IPS-15b (cell line): Measurements from ENCODE around the gene SLC9A9.
"Not testable (repeated sequence)": the region's sequence is repeated elsewhere in the genome, so short reads cannot be mapped to it uniquely, and the experiment has no call there.

Experiments
- H3K27me3 ChIP-seq: one replicate; pipeline ENCODE4 v1.6.1; 2013; ENCODE audit warnings: low read length; ENCODE audit not compliant: control insufficient read depth, insufficient read depth
- H3K36me3 ChIP-seq: one replicate; pipeline ENCODE4 v1.6.1; 2013; ENCODE audit warnings: low read length; ENCODE audit not compliant: control insufficient read depth, insufficient read depth
- H3K4me1 ChIP-seq: one replicate; pipeline ENCODE4 v1.6.1; 2013; ENCODE audit warnings: mild to moderate bottlenecking, low read length; ENCODE audit not compliant: control insufficient read depth, insufficient read depth
- H3K4me3 ChIP-seq: one replicate; pipeline ENCODE4 v1.5.1; 2013; ENCODE audit warnings: low read depth, low read length
- H3K9ac ChIP-seq: one replicate; pipeline ENCODE4 v1.6.1; 2013; ENCODE audit warnings: low read depth, mild to moderate bottlenecking, low read length
- H3K9me3 ChIP-seq: one replicate; pipeline ENCODE4 v1.6.1; 2013; ENCODE audit warnings: mild to moderate bottlenecking, low read length; ENCODE audit not compliant: control insufficient read depth, insufficient read depth

Gene SLC9A9

DNA sequence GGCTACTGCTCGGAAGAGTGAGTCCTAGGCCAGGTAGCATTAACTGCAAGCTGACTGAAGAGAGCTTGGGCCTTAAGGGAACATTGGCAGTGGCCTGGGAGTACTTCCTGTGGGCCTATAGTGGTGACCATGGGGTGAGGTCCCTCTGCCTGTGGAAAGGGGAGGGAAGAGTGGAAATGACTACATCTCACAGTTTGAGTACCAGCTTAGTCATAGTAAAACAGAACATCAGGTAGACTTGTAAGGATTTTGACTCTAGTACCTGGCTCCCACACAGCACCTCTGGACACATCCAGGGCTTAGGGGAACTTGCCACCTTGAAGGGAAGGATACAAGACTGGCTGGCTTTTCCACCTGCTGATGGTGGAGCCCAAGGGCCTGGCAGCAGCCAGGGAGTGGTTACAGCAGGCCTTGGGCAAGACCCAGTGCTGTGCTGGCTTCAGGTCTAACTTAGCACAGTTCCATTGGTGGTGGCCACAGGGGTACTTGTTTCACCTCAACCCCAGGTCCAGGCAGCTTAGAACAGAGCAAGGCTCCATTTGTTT, 147.8 kb downstream of the SLC9A9 start:
- Histone ChIP-seq H3K4me1 (no peaks in the 10 kb centered on the region), H3K9me3 (no peaks in the 10 kb centered on the region), H3K36me3 (no peaks in the 10 kb centered on the region), H3K27me3 (no peaks in the 10 kb centered on the region), H3K9ac (no peak overlapping the region), H3K4me3 (no peak overlapping the region)

DNA sequence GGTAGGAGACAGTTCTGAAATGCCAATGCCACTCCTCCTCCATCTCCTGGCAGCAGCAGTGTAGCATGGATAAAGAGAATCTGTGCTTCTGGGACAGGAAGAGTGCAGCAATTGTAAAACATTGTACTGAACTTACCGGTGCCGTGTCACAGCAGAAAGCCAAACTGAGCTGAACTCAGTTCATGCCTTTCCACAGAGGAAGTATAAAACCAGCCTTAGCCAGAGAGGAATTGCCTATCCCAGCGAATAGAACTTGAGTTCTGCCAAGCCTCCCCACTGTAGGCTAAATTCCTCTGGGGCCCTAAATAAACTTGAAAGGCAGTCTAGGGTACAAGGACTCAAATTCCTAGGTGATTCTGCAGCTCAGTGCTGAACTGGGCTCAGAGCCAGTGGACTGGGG, 148.8 kb downstream of the SLC9A9 start:
- Histone ChIP-seq H3K36me3 (no peaks in the 10 kb centered on the region), H3K9ac (no peak overlapping the region), H3K27me3 (no peaks in the 10 kb centered on the region), H3K4me3 (no peak overlapping the region), H3K4me1 (no peaks in the 10 kb centered on the region), H3K9me3 (no peaks in the 10 kb centered on the region)

DNA sequence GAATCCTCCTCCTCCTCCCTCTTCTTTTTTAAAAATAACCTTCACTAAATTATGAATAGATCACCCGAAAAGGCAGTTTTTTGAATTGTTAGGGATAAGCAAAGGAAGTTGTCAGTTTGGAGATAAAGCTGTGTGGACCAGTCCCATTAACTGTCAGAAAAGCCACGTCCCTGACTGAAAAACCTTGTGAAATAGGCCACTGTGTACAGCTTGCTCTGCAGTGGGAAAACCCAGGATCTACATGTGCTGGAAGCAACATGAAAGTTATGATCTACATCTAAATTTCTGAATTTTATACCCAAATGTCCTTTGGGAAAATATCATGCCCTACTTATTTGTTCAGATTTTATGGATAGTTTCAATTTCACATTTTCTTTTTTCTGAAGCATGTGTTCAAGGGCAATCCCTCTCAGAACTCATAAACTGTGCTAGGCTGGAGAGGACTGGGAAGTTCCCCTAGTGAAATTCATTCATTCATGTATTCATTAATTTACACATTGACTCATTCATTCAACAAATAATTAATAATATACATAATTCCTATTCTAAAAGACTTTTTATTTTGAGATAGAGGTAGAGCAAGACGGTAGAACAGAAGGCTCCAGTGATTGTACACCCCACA, 149.5 kb downstream of the SLC9A9 start:
- Histone ChIP-seq H3K9ac (no peak overlapping the region), H3K27me3 (no peaks in the 10 kb centered on the region), H3K9me3 (no peaks in the 10 kb centered on the region), H3K36me3 (no peaks in the 10 kb centered on the region), H3K4me3 (no peak overlapping the region), H3K4me1 (no peaks in the 10 kb centered on the region)

DNA sequence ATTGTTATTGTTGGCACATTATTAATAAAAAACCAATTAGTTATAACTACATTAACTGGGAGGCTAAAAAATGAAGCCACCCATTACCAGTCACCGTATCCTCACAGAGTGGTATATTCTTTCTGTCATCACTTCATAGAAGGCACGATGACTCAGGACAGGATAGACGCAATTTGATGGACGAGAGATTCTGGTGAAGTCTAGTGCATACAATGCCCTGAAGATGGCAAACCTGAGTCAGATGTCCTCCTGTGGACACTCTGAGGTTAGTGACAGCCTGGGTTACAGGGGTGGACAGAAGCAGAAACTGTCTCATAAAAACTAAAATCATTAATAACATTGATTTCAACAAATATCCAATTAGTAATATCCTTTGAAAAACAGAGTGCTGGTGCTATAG, 150.3 kb downstream of the SLC9A9 start:
- H3K27me3 ChIP-seq: no peaks in the 10 kb centered on the region
- H3K4me3 ChIP-seq: no peak overlapping the region
- H3K9me3 ChIP-seq: no peaks in the 10 kb centered on the region
- no peaks in the 10 kb centered on the region for H3K4me1 ChIP-seq
- H3K36me3 ChIP-seq: no peaks in the 10 kb centered on the region
- no peak overlapping the region for H3K9ac ChIP-seq

DNA sequence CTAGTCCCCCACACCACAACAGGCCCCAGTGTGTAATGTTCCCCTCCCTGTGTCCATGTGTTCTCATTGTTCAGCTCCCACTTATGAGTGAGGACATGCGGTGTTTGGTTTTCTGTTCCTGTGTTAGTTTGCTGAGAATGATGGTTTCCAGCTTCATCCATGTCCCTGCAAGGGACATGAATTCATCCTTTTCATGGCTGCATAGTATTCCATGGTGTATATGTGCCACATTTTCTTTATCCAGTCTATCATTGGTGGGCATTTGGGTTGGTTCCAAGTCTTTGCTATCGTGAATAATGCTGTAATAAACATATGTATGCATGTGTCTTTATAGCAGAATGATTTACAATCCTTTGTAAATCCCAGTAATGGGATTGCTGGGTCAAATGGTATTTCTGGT, 152.9 kb downstream of the SLC9A9 start:
- not testable (repeated sequence) for H3K4me3 ChIP-seq, H3K9ac ChIP-seq, H3K9me3 ChIP-seq, H3K27me3 ChIP-seq, H3K36me3 ChIP-seq, H3K4me1 ChIP-seq

DNA sequence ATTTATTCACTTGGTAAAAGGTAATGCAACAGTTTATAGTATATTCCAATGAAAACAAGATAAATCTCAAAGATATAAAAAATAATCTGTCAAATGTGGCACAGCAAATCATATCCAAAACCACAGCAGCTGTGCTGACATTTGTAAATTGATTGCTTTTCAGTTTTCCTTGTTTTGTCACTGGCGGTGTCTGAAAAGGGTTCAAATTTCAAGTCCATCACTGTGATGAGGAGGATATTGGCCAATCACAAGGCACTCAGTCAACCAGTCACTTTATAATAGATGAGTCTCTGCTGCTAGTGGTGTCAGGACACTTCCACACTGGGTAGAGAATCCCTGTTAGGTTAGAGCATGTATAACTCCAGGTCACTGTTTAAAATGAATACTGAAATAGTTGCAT, 154.8 kb downstream of the SLC9A9 start:
- Histone ChIP-seq H3K9ac (no peak overlapping the region), H3K36me3 (no peaks in the 10 kb centered on the region), H3K9me3 (no peaks in the 10 kb centered on the region), H3K4me3 (no peak overlapping the region), H3K4me1 (no peaks in the 10 kb centered on the region), H3K27me3 (no peaks in the 10 kb centered on the region)

DNA sequence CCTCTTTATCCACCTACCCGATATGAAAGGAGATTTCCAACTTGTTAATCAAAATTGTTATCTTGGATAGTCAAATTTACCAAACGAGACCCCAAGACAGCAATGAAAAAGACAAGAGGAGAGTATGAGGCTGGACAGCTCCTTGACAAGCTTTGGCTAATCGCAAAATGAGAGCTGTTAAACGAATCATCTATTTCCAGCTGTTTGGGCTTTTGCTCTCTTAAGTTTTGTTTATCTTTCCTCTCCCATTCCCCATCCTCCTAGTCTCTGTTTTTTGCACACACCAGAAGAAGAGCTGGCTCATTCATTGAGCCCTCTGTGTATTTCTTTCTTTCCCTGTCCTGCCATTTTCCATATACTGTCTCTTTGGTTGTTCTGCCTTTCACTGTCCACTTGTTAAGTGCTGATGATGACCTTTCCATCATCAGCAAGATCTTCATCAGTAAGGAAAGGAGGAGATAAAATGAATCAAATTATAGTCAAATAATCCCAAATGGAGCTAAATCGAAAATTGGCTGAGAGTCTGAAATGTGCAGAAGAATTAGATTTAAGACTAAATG, 161.6 kb downstream of the SLC9A9 start:
- Histone ChIP-seq H3K4me3 (no peak overlapping the region), H3K4me1 (no peaks in the 10 kb centered on the region), H3K9me3 (no peaks in the 10 kb centered on the region), H3K9ac (no peak overlapping the region), H3K36me3 (no peaks in the 10 kb centered on the region), H3K27me3 (no peaks in the 10 kb centered on the region)

DNA sequence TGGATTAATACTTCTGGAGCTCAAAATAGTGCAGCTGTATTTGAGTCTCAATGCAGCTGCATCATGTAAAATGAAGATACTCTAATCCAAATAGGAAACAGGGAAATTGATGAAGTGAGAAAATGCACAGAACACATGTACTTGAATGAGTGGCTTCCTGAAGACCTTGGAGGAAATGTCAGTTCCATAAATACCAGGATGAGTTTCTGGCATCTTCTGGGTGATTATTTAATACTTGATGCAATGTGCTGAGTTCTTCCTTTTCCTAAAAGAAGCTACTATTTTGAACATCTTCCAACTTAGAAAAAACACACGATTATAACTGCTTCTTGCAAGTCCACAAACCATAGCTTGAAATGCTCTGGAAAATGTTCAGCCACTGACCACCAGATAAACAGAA, 162.8 kb downstream of the SLC9A9 start:
- Histone ChIP-seq H3K36me3 (no peaks in the 10 kb centered on the region), H3K4me3 (no peak overlapping the region), H3K27me3 (no peaks in the 10 kb centered on the region), H3K9me3 (no peaks in the 10 kb centered on the region), H3K4me1 (no peaks in the 10 kb centered on the region), H3K9ac (no peak overlapping the region)

DNA sequence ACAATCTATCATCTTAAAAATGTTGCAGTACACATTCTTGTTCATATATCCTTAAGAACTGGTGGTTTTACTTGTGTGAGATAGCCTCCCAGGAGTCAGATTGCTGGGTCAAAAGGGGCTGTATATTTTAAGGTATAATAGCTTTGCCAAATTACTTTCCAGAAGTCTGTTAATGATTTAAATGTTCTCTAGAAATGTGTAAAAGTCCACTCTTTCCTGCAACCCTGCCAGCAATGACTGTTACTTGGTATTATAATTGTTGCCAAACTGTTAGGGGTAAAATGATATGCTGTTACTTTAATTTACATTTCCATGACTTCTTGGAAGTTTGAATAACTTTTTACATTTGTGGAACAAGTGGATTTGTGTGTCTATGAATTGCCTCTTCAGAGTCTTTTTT, 170.8 kb downstream of the SLC9A9 start:
- Histone ChIP-seq H3K9me3 (no peaks in the 10 kb centered on the region), H3K4me3 (no peak overlapping the region), H3K27me3 (no peaks in the 10 kb centered on the region), H3K4me1 (peaks cover 5% of the 10 kb centered on the region), H3K36me3 (no peaks in the 10 kb centered on the region), H3K9ac (no peak overlapping the region)

DNA sequence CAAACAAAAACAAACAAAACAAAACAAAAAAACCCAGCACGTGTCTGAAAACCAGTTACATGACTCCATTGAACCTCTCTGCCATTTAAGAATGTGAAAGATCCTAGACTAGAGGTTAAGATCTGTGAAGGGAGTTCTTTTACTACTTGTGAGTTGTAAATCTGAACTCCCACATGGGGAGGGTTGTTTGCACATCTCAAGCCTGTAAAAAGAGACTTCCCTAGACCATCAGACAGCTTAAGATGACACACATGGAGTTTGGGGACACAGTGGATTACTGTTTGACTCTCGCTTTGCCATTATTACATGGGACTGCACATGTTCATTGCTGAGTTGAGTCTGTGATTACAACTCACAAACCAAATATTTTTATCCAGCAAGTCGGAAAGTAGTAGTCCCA, 171.5 kb downstream of the SLC9A9 start:
- Histone ChIP-seq H3K9me3 (no peaks in the 10 kb centered on the region), H3K27me3 (no peaks in the 10 kb centered on the region), H3K4me3 (no peak overlapping the region), H3K9ac (no peak overlapping the region), H3K36me3 (no peaks in the 10 kb centered on the region), H3K4me1 (peaks cover 5% of the 10 kb centered on the region)

DNA sequence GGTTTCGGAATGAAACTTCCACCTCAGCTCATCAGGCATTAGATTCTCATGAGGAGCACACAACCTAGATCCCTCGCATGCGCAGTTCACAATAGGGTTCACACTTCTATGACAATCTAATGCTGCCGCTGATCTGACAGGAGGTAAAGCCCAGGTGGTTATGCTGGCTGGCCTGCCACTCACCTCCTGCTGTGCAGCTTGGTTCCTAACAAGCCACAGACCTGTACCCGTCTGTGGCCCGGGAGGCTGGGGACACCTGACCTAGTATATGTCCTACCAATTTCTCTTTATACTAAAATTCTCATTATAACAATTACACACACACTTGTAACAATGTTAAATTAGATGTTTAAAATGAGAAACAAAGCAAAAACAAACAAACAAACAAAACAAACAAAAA, 172.2 kb downstream of the SLC9A9 start:
- Histone ChIP-seq H3K36me3 (no peaks in the 10 kb centered on the region), H3K4me3 (no peak overlapping the region), H3K9me3 (no peaks in the 10 kb centered on the region), H3K9ac (no peak overlapping the region), H3K4me1 (peaks cover 5% of the 10 kb centered on the region), H3K27me3 (no peaks in the 10 kb centered on the region)

DNA sequence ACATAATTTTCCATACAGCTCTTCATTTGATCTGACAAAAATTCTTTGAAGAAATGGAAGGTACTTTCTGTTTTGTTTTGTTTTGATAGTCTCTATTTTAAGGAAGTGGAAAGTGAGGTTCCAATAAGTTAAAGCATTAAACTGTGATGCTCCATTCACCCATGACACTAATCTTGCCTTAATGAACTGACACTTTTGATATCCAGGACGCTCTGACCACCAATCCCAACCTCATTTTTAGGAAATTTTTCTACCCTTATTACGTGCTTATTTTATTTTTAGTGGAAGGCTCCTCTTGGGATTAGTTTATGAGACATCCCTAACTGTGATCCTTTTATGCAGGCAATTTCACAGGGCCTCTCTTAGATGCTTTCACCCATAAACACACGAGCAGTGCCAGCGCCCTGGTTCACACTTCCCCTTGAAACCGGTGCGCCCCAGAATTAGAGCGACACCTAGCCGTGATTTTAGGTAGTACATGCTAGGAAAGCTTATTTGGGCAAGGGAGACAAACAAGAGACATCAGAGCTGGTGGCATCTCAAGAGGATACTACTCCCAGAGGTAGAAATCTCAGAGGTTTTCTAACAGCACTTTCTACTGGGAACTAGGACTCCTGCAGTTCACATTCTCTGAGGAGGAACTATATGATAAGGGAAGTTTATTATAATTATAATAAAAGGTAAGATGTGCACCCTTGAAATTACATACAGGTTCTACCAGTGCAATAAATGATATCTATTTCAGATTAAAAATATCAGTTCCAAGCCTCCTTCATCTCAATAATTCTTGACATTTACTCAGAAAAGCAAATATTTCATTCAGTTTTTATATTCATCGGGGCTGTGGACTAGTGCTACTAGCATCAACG, 173.9 kb downstream of the SLC9A9 start:
- Histone ChIP-seq H3K4me1 (peaks cover 4% of the 10 kb centered on the region), H3K27me3 (no peaks in the 10 kb centered on the region), H3K4me3 (no peak overlapping the region), H3K9ac (no peak overlapping the region), H3K36me3 (no peaks in the 10 kb centered on the region), H3K9me3 (no peaks in the 10 kb centered on the region)
